ENCODE results near the gene PHF23.

The PHF23 gene

DNA sequence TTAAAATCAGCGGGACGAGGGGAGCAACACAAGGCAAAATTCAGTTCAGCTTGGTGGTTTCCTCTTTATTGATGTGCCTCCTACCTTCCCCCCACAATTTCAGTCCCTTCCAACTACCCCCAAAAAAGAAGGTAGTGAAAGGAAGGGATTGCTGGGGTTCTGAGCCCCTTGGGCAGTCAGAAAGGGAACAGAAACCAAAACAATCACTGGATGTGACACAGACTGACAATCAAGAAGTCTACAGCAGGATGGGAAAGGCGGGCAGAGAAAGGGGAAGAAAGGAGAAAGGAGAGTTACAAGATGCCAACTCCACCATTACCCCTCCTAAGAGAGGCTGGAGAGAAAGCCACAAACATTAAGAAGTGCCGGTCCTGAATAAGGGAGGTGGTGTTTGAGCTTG is 1.1 kb upstream of the PHF23 start:
- H3K36me3 ChIP-seq (replicated peaks) = peaks cover 61% of the 10 kb centered on the region
- H3K27me3 ChIP-seq (ENCODE audit: low read depth) = no peaks in the 10 kb centered on the region
- peak overlapping the region; percentile 6; the same call in 1 of the 2 replicates for H3K4me3 ChIP-seq
- H3K9me3 ChIP-seq = no peaks in the 10 kb centered on the region; the same call in 1 of the 2 replicates
- in situ Hi-C loops (cut with MboI; ENCODE audit: low sequenced_read_pairs) = loop anchor here (10.0 to 25.0 kb wide), 2 partner anchors 244 to 922 kb away; partner anchors contain the start of genes PER1, POLR2A, SLC35G6 and VAMP2
- H3K4me1 ChIP-seq = peaks cover 19% of the 10 kb centered on the region
- no peak for DNase-seq (ENCODE audit: low spot score in 2 of 2)

DNA sequence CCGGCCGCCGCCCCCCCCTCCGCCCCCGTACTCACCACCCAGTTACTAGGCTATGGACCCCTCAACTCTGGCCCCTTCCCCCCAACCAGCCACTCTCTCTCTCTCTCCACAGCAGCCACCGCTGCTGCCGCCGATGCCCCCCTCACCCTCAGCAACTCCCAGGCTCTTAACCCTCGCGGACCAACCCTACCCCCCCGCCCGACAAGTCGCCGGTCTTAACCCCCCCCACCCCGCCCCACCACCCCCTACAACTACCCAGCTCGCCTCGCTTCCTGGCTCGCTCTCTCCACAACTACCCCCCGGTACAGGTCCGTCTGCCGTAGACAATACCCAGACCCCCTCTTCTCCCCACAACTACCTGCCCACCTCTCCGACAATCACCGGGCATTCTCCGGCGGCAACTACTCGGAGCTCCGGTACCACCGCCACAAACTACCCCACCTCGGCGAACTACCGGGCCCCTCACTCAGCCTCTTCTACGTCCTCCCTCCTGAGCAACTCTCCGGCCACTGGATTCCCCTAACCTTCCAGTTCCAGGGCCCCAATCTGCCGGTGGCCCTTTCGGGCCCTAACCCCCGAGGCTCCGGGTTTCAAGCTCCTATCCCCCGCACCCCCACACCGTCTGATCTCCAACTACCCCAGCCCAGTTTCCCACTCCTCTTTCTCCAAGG is 702 bp downstream of the PHF23 start:
- H3K4me3 ChIP-seq = peak overlapping the region; percentile 95
- H3K27me3 ChIP-seq (ENCODE audit: low read depth) = no peaks in the 10 kb centered on the region
- in situ Hi-C loops (cut with MboI; ENCODE audit: low sequenced_read_pairs) = loop anchor here (25.0 kb wide), 1 partner anchor 924 kb away; the partner anchor contains the start of genes PER1 and VAMP2
- no peaks in the 10 kb centered on the region; the same call in 1 of the 2 replicates for H3K9me3 ChIP-seq
- peak in 1 of 2 experiments; percentile 47 for DNase-seq (ENCODE audit: low spot score in 2 of 2)
- H3K36me3 ChIP-seq (replicated peaks) = peaks cover 56% of the 10 kb centered on the region
- peaks cover 23% of the 10 kb centered on the region for H3K4me1 ChIP-seq

DNA sequence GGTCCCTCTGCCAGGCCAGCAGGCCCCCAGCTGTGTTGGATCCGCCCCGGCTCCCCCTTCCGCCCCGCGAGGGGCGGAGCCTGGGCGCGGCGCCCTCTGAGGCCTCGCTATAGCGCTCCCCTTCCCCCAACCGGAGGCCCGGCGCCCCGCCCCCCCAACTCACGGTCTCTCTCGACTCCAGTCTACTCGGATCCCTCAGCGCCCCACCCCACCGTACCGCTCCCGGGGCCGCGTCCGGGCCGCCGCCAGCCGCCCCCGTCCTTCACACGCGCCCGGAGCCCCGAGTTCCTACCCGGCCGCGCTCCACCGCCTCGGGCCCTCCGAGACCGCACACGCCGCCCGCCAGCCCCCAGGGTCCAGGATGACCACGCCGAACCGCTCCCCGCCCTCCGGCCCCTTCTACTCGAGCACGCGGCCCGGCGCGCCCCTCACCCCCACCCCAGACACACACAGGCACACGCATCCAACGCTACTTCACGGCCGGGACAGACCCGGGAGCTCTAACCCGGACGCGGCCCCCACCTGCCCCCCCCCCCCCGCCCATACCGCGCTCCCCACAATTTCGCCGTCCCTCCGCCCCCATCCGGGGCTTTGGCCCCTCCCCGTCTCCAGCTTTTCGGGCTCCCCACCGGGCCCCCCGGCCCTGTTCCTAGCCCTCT is 1.4 kb downstream of the PHF23 start:
- peaks cover 52% of the 10 kb centered on the region for H3K36me3 ChIP-seq (replicated peaks)
- H3K27me3 ChIP-seq (ENCODE audit: low read depth) = no peaks in the 10 kb centered on the region
- DNase-seq (ENCODE audit: low spot score in 2 of 2) = peak; percentile 53 to 90
- no peaks in the 10 kb centered on the region; the same call in 1 of the 2 replicates for H3K9me3 ChIP-seq
- peak overlapping the region; percentile 95 for H3K4me3 ChIP-seq
- H3K4me1 ChIP-seq = peaks cover 20% of the 10 kb centered on the region
- in situ Hi-C loops (cut with MboI; ENCODE audit: low sequenced_read_pairs) = loop anchor here (25.0 kb wide), 1 partner anchor 924 kb away; the partner anchor contains the start of genes PER1 and VAMP2

DNA sequence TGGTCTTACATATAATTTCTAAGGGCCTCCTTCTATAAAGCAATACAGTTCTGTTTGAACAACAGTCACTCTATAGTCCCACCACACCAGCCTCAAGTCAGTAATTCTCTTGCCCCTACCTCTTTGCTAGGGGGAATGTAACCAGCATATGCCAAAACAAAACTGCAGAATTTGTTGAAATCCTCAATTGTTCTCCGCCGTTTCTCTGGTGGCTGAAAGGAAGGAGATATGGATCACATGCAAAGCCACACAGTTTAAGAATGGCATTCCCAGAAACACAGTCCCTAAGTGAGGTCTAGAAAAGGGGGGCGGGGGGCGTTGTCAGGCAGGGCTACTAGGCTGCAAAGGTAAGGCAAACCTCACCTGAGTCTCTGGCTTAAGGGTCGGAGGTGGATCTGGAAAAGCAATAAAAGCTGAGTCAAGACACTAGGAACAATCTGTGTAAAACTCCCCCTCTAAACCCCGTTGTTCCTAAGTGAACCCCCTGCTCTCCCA is 1.9 kb downstream of the PHF23 start:
- in situ Hi-C loops (cut with MboI; ENCODE audit: low sequenced_read_pairs) = loop anchor here (25.0 kb wide), 1 partner anchor 925 kb away; the partner anchor contains the start of genes PER1 and VAMP2
- Histone ChIP-seq H3K4me3 (peak overlapping the region; percentile 95), H3K9me3 (no peaks in the 10 kb centered on the region; the same call in 1 of the 2 replicates), H3K27me3 (ENCODE audit: low read depth) (no peaks in the 10 kb centered on the region), H3K36me3 (replicated peaks) (peaks cover 52% of the 10 kb centered on the region), H3K4me1 (peaks cover 24% of the 10 kb centered on the region)
- no peak for DNase-seq (ENCODE audit: low spot score in 2 of 2)

DNA sequence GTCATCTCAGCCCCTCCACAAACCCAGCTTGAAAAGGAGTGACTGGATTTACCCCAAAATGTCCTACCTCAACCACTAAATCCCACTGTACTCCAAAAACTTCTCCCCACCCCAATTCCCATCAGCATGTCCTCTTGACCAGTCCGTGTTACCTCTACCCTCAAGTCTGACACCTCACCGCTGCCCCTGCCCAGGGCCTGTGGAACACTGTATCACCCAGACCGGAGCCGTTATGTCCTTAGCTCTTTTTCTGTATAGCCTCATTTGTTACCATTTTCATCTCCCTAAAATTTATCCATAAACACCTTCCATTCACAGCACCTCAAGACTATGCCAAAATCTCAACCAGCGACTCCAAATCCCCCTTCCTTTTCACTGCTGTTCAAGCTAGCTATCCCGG is 2.4 kb downstream of the PHF23 start:
- in situ Hi-C loops (cut with MboI; ENCODE audit: low sequenced_read_pairs) = loop anchor here (25.0 kb wide), 1 partner anchor 925 kb away; the partner anchor contains the start of genes PER1 and VAMP2
- Histone ChIP-seq H3K36me3 (replicated peaks) (peaks cover 52% of the 10 kb centered on the region), H3K4me1 (peaks cover 27% of the 10 kb centered on the region), H3K9me3 (no peaks in the 10 kb centered on the region; the same call in 1 of the 2 replicates), H3K27me3 (ENCODE audit: low read depth) (no peaks in the 10 kb centered on the region), H3K4me3 (no peak overlapping the region)
- DNase-seq (ENCODE audit: low spot score in 2 of 2) = no peak

DNA sequence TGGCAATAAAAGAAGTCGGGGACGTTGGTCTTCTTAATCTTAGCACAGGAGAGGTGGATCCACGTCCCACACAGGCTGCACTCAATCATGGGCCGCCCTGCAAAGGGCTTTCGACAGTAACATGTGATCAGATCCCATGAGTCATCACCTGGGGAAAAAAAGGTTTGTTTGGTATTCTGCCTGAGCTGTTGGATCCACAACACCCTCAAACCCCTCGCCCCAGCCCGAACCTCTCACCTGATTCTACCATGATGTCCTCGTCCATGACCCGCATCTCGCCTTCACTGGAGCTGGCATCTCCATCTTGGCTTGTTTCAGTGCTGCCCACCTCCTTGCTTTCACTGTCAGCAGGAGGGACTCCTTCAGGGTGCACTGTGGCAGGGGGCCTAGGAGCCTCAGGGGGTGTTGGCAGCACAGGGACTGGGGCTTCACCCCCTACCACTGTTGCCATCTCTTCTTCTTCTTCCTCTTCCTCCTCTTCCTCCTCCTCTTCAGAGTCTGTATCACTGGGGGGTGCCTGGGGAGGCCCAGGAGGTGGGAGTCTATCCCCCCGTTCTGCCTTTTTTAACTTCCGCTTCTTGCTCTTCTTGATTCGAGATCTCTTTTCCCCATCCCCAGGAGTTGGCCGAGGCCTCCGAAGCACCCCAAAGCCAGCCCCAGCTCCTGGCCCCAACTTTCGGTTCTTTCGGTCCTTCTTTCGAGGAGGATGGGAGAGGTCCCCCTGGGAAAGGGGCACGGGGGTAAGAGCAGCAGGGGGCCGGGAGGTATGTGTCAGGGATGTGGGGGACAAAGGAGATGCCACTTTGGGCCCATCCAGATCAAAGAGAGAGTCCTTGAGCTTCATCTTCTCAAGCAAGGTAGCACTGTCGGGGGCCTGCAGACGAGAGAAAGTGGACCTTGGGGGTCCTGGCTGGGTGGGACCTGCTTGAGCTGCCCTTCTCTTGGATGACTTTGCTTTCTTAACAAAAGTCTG is 3.3 kb downstream of the PHF23 start:
- Histone ChIP-seq H3K36me3 (replicated peaks) (peaks cover 47% of the 10 kb centered on the region), H3K27me3 (ENCODE audit: low read depth) (no peaks in the 10 kb centered on the region), H3K9me3 (no peaks in the 10 kb centered on the region; the same call in 1 of the 2 replicates), H3K4me1 (peaks cover 23% of the 10 kb centered on the region), H3K4me3 (no peak overlapping the region)
- in situ Hi-C loops (cut with MboI; ENCODE audit: low sequenced_read_pairs) = loop anchor here (25.0 kb wide), 1 partner anchor 926 kb away; the partner anchor contains the start of genes PER1 and VAMP2
- DNase-seq (ENCODE audit: low spot score in 2 of 2) = peak in 1 of 2 experiments; percentile 6

DNA sequence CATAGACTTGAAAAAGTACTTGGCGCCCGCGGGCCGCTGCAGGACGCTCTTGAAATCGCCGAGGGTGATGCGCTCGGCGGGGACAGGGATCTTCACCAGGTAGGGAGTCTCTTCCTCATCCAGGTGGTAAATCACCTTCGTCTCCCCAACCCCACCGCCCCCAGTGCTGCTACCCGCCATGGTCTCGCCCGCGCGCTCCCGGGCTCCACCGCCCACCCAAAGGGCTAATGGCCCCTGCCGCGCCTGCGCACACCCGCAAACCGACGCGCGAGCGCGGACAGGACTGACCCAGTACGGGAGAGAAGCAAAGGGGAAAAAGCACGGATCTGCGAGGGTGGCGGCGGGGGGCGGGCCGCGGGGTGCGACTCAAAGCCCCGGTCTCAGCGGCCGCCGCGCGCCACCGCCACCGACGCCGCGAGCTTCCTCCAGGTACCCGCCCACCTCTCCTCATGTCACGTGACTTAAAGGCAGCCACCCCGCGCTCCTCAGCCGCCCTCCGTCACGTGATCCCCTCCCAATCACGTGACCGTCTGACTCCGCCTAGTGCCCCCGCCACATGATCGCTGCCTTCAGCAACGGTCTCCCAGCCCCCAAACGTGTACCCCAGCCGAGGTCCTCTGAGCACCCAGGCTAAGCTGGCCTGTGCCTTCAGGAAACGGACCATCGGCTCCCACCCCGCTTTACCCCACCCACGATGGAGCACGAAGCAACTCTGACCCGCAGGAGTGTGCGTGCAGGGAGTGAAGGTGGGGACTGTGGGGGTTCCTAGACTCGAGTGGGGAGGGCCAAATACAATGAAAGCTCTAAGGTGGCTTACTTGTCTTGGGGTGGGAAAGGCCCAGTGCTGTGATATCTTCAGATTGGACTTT is 4.9 kb downstream of the PHF23 start, which contains the start of gene DVL2:
Gene DVL2, minus strand, starts transcription at position 435 of the 869 bp plus-strand sequence. Its CDS starts 255 bp downstream, at position 180.
- peaks cover 16% of the 10 kb centered on the region for H3K4me1 ChIP-seq

DNA sequence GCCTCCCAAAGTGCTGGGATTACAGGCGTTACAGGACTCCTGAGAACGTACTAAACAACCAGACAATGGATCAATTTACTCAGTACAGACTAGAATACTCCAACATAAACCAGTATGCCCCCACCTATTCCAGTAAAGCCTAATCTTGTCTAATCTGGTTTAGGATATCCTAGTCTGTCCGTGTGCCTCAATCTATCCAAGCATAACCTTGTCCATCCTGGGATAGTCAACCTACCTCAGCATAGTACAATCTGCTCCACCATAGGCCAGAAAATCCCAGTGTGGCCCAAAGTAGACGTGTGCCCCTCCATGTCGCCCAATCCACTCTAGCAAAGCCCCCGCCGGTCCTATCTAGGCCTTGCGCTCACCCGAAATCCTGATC is 5.6 kb downstream of the PHF23 start:
- no peak for DNase-seq (ENCODE audit: low spot score in 2 of 2)
- in situ Hi-C loops (cut with MboI; ENCODE audit: low sequenced_read_pairs) = loop anchor here (25.0 kb wide), 1 partner anchor 929 kb away; the partner anchor contains the start of genes PER1 and VAMP2
- H3K4me3 ChIP-seq = peak overlapping the region; percentile 87
- peaks cover 16% of the 10 kb centered on the region for H3K4me1 ChIP-seq
- peaks cover 54% of the 10 kb centered on the region for H3K36me3 ChIP-seq (replicated peaks)
- no peaks in the 10 kb centered on the region for H3K27me3 ChIP-seq (ENCODE audit: low read depth)
- no peaks in the 10 kb centered on the region for H3K9me3 ChIP-seq

More for the DNA sequence above, 4.9 kb downstream of the PHF23 start, which contains the start of gene DVL2:
- peak within 1 kb of the TSS; percentile 87 for H3K4me3 ChIP-seq
- no peaks in the 10 kb centered on the region for H3K27me3 ChIP-seq (ENCODE audit: low read depth)
- H3K9me3 ChIP-seq = no peaks in the 10 kb centered on the region; the same call in 1 of the 2 replicates
- in situ Hi-C loops (cut with MboI; ENCODE audit: low sequenced_read_pairs) = loop anchor here (25.0 kb wide), 1 partner anchor 928 kb away; the partner anchor contains the start of genes PER1 and VAMP2
- peaks cover 53% of the 10 kb centered on the region for H3K36me3 ChIP-seq (replicated peaks)
- DNase-seq (ENCODE audit: low spot score in 2 of 2) = peak; percentile 97

DNA sequence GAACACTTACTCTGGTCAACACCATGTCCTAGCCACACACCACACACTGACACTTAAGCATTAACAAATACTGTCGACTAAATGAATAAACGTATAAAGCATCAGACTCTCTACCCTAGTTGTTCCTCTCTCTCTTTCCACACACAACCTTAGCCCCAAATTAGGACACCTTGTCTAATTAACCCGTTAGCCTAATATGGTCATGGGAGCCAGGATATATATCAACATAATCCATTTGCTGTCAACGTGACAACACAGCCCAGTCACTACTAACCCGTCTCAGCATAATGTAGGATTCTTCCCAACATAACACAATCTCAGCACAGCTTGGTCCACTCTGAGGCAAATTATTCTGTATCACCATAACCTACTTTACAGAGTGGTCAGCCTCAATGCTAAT is 7.1 kb downstream of the PHF23 start:
- no peaks in the 10 kb centered on the region for H3K9me3 ChIP-seq
- peak overlapping the region; percentile 87; the same call in 1 of the 2 replicates for H3K4me3 ChIP-seq
- H3K36me3 ChIP-seq (replicated peaks) = peaks cover 64% of the 10 kb centered on the region
- in situ Hi-C loops (cut with MboI; ENCODE audit: low sequenced_read_pairs) = loop anchor here (25.0 kb wide), 1 partner anchor 930 kb away; the partner anchor contains the start of genes PER1 and VAMP2
- H3K27me3 ChIP-seq (ENCODE audit: low read depth) = no peaks in the 10 kb centered on the region
- H3K4me1 ChIP-seq = peaks cover 14% of the 10 kb centered on the region
- DNase-seq (ENCODE audit: low spot score in 2 of 2) = no peak

DNA sequence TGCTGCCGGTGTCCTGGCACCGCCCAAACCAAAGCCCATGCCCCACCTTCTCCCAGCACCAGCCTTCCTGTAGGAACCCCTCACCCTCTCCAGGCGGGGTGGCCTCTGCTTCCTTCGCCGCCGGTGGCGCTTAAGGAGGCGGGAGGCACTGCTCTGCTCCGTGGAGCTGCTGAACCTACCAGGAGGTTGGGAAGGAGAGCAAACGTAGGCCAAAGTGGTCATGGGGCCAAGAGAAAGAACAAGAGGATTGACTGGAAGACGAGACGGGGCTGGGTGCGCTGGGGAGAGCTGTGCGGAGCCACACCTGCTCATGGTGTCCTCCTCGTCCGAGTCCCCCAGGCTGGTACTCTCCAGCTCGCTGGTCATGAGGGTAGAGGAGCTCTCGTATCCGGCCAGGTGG is 9.8 kb downstream of the PHF23 start:
- peaks cover 9% of the 10 kb centered on the region for H3K4me1 ChIP-seq
- H3K9me3 ChIP-seq = no peaks in the 10 kb centered on the region
- peaks cover 62% of the 10 kb centered on the region for H3K36me3 ChIP-seq (replicated peaks)
- in situ Hi-C loops (cut with MboI; ENCODE audit: low sequenced_read_pairs) = loop anchor here (25.0 kb wide), 1 partner anchor 933 kb away; the partner anchor contains the start of genes PER1 and VAMP2
- H3K27me3 ChIP-seq (ENCODE audit: low read depth) = no peaks in the 10 kb centered on the region
- no peak overlapping the region for H3K4me3 ChIP-seq
- no peak for DNase-seq (ENCODE audit: low spot score in 2 of 2)

DNA sequence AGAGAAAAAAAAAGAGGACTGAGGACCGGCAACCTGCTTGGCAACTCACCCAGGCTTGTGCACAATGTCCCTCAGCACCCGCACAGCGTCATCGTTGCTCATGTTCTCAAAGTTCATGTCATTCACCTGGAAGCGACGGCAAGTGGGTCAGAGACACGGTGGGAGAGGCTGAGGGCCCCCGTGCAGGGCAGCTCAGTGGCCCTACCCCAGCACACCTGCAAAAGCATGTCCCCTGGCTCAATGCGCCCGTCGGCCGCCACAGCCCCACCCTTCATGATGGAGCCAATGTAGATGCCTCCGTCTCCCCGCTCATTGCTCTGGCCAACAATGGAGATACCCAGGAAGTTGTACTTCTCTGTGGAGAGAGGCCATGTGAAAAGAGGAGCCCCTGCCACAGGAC is 10.3 kb downstream of the PHF23 start:
- no peak for DNase-seq (ENCODE audit: low spot score in 2 of 2)
- Histone ChIP-seq H3K27me3 (ENCODE audit: low read depth) (no peaks in the 10 kb centered on the region), H3K36me3 (replicated peaks) (peaks cover 65% of the 10 kb centered on the region), H3K4me3 (no peak overlapping the region), H3K9me3 (no peaks in the 10 kb centered on the region), H3K4me1 (peaks cover 9% of the 10 kb centered on the region)
- in situ Hi-C loops (cut with MboI; ENCODE audit: low sequenced_read_pairs) = loop anchor here (25.0 kb wide), 1 partner anchor 933 kb away; the partner anchor contains the start of genes PER1 and VAMP2
